Esophagus mucosa (tissue), 1 donor: ENCODE results near the gene LIPE. TPM values are rescaled to one million over a fixed set of nuclear protein-coding genes. Genes with fewer than 3 reads are reported as not detected.
"Not testable (repeated sequence)": the region's sequence is repeated elsewhere in the genome, so short reads cannot be mapped to it uniquely, and the experiment has no call there.

Source experiments
- ATAC-seq: fragments of 200-7000 bp; cut with Tn5 transposase; one replicate; pipeline ENCODE4 v1.9.1; 2020
- total RNA-seq: library from RNA; stranded (reverse); gene quantifications from one replicate; pipeline ENCODE4 v1.2.4, GENCODE V29; 2023
- donor health status: DM: yes; HTN: yes; CAD: no.

LIPE gene
- total RNA-seq, 1 donor from 2014 or later = 10.8 TPM

GRCh38 chr19:42448306-42448705, 21.1 kb upstream of the LIPE start:
- ATAC-seq = not testable (repeated sequence)

DNA sequence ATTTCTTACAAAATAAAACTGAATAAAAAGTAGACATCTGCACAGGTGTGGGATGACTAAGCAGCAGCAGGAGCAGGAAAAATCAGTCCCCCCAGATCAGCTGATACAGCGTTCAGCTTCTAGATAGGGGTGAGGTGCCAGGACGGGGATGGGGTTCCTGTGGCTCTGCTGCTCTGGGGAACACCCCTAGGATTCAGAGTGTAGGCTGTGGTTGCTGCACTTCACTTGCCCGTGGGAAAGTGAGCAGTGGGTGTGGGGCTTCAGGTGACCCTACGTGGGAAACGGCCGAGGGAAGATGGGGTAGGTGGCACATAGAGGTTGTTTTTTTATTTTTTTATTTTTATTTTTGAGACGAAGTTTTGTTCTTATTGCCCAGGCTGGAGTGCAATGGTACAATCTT, 18.8 kb upstream of the LIPE start:
- ATAC-seq = no peak

GRCh38 chr19:42443944-42444398, 16.8 kb upstream of the LIPE start:
- ATAC-seq = no peak

DNA sequence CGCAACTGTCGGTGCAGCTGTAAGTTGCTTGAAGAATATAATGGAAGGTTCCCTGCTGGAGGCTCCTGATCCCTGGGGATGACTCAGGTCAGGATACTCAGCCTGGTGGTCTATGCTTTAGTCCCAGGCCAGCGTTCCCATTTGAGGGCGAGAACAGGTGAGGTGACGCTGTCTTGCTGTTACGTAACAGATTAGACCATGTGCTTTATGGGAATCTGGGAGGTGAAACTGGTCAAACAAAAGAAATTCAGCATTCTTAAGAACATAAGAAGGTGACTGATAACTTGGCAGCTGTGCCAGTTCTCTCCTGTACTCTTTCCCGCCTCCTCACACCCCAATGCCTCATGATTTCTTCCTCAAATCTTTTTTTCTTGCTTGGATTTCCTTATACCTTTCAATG, 15.6 kb upstream of the LIPE start, which contains the start of gene CXCL17:
TSS of gene CXCL17 (minus strand) at position 114 of the 400 bp plus-strand sequence. CDS start 114 bp downstream, outside the sequence.
- peak; percentile 77 for ATAC-seq

DNA sequence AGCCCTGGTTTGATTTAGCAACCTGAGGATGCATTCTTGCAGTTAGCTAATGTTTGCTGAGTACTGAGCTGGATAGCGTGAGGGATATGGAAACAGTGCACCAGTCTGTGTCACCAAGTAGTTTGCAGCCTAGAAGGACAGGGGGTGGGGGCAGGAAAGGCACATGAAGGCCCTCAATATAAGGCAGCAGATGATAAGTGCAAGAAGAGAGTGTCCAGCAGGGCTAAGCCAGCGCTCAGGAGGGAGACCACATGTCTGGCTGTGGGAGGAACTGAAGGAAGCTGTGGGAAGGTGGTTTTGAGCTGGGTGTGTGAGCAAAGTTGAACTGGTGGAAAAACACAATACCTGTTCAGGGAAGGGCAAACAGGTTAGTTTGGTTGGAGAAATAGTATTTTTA, 13.9 kb upstream of the LIPE start:
- ATAC-seq = peak; percentile 81

- peak; percentile 42 for ATAC-seq
Observed at GRCh38 chr19:42440357-42441048, 13.3 kb upstream of the LIPE start.

- ATAC-seq = no peak
Observed at GRCh38 chr19:42436006-42436405, 8.8 kb upstream of the LIPE start.

DNA sequence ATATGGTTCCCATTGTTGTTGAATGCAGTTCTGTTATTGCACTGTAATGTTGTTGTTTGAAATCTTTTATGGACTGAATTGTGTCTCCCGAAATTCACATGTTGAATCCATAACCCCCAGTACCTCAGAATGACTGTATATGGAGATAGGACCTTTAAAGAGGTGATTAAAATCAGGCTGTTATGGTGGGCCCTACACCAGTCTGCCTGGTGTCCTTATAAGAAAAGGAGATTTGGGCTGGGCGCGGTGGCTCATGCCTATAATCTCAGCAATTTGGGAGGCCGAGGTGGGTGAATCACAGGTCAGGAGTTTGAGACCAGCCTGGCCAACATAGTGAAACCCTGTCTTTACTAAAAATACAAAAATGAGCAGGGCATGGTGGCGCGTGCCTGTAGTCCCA, 8.1 kb upstream of the LIPE start:
- no peak for ATAC-seq

- peak; percentile 79 for ATAC-seq
Observed at GRCh38 chr19:42433503-42434260, 6.5 kb upstream of the LIPE start.

DNA sequence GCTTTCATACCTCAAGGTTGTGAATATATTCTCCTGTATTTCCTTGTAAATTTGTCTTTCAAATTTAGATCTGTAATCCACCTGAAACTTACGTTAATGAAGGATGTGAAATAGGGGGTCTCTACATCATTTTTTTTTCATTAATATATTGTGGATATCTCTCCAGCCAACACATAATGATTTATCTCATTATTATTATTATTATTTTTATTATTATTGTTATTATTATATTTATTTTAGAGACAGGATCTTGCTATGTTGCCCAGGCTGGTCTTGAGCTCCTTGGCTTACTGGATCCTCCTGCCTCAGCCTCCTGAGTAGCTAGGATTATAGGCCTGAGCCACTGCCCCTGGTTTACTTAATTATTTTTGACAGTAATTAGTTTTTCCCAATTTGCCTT, 4.3 kb upstream of the LIPE start:
- ATAC-seq = no peak

DNA sequence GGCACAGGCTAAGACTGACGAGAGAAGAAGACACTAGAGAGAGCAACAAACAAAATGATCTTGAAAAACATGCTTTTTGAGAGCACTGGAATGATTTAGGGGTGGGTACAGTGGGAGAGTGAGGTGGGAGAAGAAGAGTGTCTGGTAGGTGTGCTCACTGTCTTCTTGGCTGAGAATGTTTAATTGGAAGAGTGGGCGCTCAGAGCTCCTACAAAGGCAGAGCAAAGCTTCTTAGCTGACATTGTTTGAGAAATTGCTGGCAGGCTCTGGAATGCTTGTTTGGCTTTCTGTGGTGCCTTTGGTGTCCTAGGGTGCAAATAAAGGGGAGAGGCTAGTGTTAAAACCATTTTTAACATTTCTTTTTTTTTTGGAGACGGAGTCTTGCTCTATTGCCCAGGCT, 1.5 kb upstream of the LIPE start:
- ATAC-seq = no peak

GRCh38 chr19:42426643-42427042, 545 bp downstream of the LIPE start:
- no peak for ATAC-seq

GRCh38 chr19:42424712-42425131, 2.5 kb downstream of the LIPE start:
- ATAC-seq = no peak

DNA sequence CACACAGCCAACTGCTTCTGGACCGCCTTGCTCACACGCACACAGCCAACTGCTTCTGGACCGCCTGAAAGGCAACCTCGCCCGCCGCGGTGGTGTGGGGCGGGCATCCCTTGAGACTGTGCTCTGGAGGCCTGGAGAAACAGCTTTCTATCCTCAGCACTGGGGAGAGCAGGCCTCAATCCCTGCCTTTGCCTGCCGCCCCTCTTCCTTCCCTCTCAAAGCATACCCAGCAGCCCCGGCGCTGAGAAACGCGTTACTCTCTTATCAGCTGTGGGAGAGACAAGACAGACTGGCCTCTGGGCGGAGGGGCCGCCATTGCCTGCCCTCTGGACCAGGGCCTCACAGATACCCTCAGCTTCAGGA, 2.9 kb downstream of the LIPE start:
- ATAC-seq = no peak

DNA sequence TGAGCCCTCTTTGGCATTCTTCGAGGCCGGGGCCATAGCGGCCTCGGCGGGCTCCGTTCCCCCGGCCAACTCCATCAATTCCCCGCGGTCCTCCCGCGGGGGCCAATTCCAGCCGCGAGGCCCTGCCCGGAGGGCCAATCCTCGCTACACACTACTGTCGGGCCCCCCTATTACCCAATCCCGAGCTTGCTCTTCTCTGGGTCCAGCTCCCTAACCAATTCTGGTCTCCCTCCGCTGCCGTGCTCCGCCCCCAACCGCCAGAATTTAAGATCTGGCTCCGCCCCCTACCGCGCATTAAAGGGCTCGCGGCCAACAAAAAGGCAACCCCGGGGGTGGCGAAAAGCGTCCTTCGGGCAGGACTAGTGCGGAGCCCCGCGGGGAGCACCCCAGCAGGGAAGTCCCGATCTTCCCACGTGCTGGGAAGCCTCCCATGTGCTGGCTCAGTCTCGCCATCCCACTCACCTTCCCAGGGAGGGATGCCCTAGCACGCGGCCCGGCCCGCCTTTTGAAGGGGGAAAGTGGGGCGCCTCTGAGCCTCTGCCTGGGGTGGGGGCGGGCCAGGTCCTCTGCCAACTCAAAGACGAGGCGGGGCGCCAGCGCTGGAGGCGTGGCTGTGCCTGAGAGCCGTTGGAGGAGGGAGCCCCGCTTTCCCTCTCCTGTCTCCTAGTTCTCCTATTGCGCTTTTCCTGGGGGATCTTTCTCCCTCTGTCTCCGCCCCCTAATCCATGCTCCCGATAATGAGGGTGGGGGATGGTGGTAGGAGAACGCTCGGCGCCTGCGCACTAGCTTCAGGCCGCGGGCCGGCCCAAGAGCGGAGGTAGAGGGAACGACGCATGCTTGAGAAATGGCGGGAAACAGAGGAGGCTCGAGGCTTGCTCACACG, 3.5 kb downstream of the LIPE start:
- ATAC-seq = peak; percentile 65

DNA sequence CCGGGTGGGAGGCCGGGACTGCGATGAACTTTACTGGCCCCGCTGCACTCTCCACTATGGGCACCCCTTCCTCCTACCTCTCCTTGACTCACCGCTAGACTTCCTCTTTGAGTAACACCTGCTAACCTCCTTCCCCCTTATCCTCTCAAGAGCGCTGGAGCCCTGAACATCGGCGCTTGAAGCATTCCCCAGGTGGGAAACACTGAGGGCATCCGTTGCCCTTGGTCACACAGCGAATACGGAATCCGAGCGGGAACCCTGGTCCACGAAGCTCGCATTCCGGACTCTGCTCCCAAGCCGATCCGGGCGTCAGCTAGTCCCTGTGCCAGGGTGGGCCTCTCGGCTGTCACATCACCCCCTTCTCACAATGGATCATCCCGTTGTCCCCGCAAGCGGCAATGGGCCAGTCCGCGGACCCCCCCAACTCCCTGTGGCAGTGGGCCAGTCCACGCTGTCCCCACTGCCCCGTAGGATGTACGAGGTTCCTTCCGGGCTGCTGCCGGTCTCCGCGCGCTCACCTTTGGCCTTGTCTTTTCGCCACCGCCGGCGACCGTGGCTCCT, 4.2 kb downstream of the LIPE start:
- peak; percentile 42 for ATAC-seq

DNA sequence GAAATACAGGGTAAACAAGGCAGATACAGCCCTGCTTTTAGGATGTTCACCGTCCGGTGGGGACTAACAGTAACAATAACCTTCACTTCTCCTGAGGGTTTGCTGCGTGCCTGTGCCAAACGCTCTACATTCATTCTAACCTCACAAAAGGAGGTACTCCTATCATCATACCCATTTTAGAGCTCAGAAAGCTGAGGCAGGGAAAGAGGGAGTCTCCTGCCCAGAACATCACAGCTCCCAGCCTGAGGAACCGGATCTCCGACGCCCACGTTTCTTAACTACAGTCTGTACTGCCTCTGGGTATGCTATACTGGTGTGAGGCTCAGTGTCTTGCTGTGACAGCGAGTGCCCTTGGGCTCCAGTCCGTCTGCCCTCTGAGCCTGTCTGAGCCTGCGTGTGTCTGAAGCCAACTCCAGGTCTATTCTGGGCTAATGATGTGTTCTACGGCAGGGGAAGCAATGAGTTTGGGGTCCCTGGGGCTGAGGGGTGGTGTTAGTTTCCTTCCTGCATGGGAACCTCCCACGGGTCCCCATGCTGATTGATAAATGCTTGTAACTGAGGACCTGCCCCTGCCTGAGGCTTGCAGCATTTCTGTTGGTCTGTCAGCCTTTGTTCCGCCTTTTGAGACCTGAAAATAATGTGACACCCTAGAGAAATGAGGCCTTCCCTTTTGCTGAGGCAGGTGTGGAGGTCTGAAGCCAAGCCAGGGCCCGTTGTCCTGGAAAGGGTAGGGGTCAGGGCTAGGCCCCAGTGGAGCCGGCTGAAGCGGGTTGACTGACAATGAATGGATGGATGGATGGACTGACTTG, 4.9 kb downstream of the LIPE start:
- peak; percentile 51 for ATAC-seq

- ATAC-seq = peak; percentile 66
Observed at GRCh38 chr19:42421591-42422031, 5.6 kb downstream of the LIPE start.

DNA sequence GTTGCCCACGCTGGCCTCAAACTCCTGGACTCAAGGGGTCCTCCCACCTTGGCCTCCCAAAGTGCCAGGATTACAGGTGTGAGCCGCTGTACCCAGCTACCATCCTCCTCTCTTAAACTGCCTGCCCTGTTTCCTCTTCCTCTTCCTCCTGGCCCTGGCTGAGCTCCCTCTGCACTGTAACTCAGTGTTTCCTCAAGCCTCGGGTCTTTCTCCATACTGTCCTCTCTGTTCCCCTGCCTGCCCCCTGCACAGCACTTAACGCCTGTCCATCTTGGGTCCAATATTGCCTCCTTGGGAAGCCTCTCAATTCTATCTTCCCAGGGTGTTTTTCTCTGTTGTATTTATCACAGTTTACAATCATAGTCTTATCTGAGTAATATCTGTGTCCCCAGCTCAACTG, 6.1 kb downstream of the LIPE start:
- ATAC-seq = no peak

DNA sequence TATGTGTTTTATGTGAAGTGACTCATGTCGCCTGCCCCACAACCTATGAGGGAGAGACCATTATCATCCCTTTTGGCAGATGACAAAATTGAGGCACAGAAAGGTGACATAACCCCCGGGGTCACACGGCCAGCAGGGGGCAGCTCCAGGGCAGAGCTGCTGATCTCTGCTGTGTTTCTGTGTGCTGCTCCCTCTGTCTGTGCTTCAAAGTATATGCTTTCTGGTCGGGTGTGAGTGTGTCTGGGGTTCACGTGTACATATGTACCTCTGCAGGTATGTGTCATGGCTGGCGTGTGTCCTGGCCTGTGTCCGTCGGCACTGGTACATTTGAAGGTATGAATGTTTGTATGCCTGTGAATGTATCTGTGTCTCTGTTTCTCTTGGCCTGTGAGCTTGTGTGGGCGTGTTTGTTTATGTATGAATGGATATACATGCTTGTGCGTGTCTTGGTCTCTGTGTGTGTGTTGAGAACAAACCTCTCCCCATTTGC, 7.1 kb downstream of the LIPE start:
- ATAC-seq = peak; percentile 57

DNA sequence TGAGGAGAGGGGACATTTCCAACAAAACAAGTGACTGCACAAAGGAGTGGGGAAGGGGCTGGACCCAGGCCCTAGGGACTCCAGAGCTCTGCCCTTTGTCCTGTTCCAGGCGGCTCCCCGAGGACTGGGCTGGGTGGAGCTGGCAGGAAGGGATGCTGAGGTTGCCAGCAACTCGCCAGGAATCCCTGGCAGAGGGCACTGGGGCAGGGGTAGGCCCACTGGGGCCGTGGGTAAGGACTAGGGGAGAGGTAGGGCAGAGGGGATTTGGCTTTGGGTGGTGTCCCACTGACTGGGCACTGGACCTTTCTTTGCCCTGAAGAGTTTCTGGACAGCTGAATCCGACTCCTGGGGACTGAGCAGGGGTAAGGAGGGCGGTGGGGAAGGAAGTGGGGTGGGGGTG, 7.9 kb downstream of the LIPE start:
- no peak for ATAC-seq

DNA sequence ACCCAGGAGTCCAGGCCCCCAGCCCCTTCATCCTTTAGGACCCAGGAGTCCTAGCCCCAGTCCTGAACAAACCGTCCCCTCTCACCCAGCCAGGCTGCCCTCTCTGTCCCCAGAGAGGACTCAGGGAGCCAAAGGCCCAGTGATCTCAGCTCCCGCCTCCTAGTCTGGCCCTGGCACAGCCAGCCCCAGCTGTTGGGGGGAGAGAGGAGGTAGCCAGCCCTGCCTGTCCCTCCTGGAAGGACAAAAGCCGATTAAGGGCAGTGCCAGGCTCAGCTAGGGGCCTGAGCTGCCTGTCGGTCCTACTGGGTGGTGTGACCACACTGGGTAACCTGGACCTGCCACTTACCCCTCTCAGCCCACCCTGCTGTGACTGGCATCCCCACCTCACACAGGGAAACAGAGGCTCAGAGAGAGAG, 14.5 kb downstream of the LIPE start:
- no peak for ATAC-seq
